NCI-H1048 (cell line): Measurements from ENCODE around the gene RBM45.
A peak's percentile ranks its signal among the peaks of the same experiment; 100 is the strongest.
"Not testable (repeated sequence)": the region's sequence is repeated elsewhere in the genome, so short reads cannot be mapped to it uniquely, and the experiment has no call there.

Experiments used
- DNase-seq: peaks from one replicate; lab custom pipeline; 2025; lab: John Stamatoyannopoulos, UW

Gene RBM45

GRCh38 chr2:178108176-178108575 lies 4.1 kb upstream of the RBM45 start:
- no peak for DNase-seq

- no peak for DNase-seq
These were observed 2.4 kb upstream of the RBM45 start for GRCh38 chr2:178109813-178110212.

- DNase-seq = peak; percentile 57
These were observed 1.6 kb upstream of the RBM45 start for GRCh38 chr2:178110681-178111080.

GRCh38 chr2:178111743-178112142 lies 494 bp upstream of the RBM45 start:
- DNase-seq = no peak

GRCh38 chr2:178114462-178114861 lies 2.2 kb downstream of the RBM45 start:
- no peak for DNase-seq

GRCh38 chr2:178115271-178115670 lies 3.0 kb downstream of the RBM45 start:
- no peak for DNase-seq

GRCh38 chr2:178117725-178118124 lies 5.5 kb downstream of the RBM45 start:
- DNase-seq = no peak

GRCh38 chr2:178119179-178119922 lies 7.1 kb downstream of the RBM45 start:
- no peak for DNase-seq

GRCh38 chr2:178123163-178123562 lies 10.9 kb downstream of the RBM45 start:
- DNase-seq = no peak

GRCh38 chr2:178125125-178125524 lies 12.9 kb downstream of the RBM45 start:
- no peak for DNase-seq

- DNase-seq = no peak
These were observed 13.6 kb downstream of the RBM45 start for GRCh38 chr2:178125862-178126261.

GRCh38 chr2:178128836-178129630 lies 16.8 kb downstream of the RBM45 start:
- DNase-seq = no peak

GRCh38 chr2:178136321-178137025 lies 24.2 kb downstream of the RBM45 start:
- no peak for DNase-seq

- no peak for DNase-seq
These were observed 30.2 kb downstream of the RBM45 start for GRCh38 chr2:178142274-178143065.

- DNase-seq = no peak
These were observed 31.2 kb downstream of the RBM45 start for GRCh38 chr2:178143481-178143880.

GRCh38 chr2:178152033-178152432 lies 39.8 kb downstream of the RBM45 start:
- DNase-seq = no peak

GRCh38 chr2:178152542-178152941 lies 40.3 kb downstream of the RBM45 start:
- DNase-seq = no peak

GRCh38 chr2:178152977-178153376 lies 40.7 kb downstream of the RBM45 start:
- DNase-seq = no peak

- not testable (repeated sequence) for DNase-seq
These were observed 41.6 kb downstream of the RBM45 start for GRCh38 chr2:178153878-178154277.

- DNase-seq = no peak
These were observed 43.3 kb downstream of the RBM45 start for GRCh38 chr2:178155524-178155923.

GRCh38 chr2:178157574-178157973 lies 45.3 kb downstream of the RBM45 start:
- no peak for DNase-seq

GRCh38 chr2:178159966-178160365 lies 47.7 kb downstream of the RBM45 start:
- no peak for DNase-seq
